ENCODE results near the gene FOSL2.

DNA sequence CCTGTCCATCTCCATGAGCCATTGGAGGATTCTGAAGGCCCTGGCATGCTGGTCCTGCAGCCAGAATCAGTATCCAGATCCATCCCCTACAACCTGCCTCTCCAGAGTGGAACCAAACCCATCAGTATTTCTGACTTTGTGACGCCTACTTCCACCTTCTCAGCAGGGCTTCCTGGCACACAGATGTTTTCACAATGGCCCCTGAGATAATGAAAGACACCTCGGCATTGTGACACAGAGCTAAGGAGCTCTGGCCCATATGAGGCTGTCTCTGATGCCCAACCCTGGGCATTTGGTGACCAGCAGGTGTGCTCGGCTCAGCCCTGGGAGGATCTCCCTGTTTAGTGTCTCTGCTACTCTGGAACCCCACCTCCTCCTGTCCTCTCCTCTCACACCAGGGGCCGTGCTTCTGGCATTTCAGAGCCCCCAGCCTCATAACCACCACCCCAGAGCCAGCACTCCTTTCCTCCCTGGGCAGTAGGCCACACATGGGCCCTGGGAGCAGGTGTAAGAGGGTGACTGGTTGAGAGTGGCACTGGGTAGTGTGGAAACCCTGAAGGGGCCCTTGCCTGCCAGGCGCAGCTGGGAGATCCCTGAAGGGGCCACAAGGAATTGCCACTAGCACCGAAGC is 38.2 kb downstream of the FOSL2 start:
- TF ChIP-seq, protein P1, sequence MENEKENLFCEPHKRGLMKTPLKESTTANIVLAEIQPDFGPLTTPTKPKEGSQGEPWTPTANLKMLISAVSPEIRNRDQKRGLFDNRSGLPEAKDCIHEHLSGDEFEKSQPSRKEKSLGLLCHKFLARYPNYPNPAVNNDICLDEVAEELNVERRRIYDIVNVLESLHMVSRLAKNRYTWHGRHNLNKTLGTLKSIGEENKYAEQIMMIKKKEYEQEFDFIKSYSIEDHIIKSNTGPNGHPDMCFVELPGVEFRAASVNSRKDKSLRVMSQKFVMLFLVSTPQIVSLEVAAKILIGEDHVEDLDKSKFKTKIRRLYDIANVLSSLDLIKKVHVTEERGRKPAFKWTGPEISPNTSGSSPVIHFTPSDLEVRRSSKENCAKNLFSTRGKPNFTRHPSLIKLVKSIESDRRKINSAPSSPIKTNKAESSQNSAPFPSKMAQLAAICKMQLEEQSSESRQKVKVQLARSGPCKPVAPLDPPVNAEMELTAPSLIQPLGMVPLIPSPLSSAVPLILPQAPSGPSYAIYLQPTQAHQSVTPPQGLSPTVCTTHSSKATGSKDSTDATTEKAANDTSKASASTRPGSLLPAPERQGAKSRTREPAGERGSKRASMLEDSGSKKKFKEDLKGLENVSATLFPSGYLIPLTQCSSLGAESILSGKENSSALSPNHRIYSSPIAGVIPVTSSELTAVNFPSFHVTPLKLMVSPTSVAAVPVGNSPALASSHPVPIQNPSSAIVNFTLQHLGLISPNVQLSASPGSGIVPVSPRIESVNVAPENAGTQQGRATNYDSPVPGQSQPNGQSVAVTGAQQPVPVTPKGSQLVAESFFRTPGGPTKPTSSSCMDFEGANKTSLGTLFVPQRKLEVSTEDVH (IDR thresholded peaks at IDR 0.05; ENCODE audit: low read depth, partially characterized antibody), result no peak
- TF ChIP-seq TAF1 (IDR thresholded peaks at IDR 0.05; ENCODE audit: borderline replicate concordance, low read depth, low read length) (no peak), EED (IDR thresholded peaks at IDR 0.05; ENCODE audit: low read depth) (no peak), ETV6 (conservative IDR thresholded peaks at IDR 0.05 in 1 of 2, IDR thresholded peaks at IDR 0.05 in 1 of 2; ENCODE audit: borderline replicate concordance in 1 of 2, low read depth in 1 of 2) (no peak), ZZZ3 (IDR thresholded peaks at IDR 0.05; ENCODE audit: control insufficient read depth, insufficient read length, low read depth) (no peak), HDGF (IDR thresholded peaks at IDR 0.05) (no peak)

Data from GM12878 (cell line).